ENCODE data around the gene EIF1B. TPM values are rescaled to one million over a fixed set of nuclear protein-coding genes. Genes with fewer than 3 reads are reported as not detected.

Gene EIF1B
- total RNA-seq, 4 donors from 2014 or later, result 18.5 to 68.7 (median 30.7) TPM

- no peaks in the 10 kb centered on the region for H3K27me3 ChIP-seq
- no peak for DNase-seq
- no peaks in the 10 kb centered on the region for H3K4me1 ChIP-seq
- no peak for TF ChIP-seq CTCF (IDR thresholded peaks at IDR 0.05)
- no peak for TF ChIP-seq POLR2A (IDR thresholded peaks at IDR 0.05)
- H3K4me3 ChIP-seq, result no peak overlapping the region
- no peak overlapping the region for H3K27ac ChIP-seq
- intact Hi-C loops (cut with DNase I; ENCODE audit: low total_unique reads), result no loop called here
- no peaks in the 10 kb centered on the region for H3K36me3 ChIP-seq
- no peaks in the 10 kb centered on the region for H3K9me3 ChIP-seq
These were observed 9.7 kb upstream of the EIF1B start for GRCh38 chr3:40299721-40300335.

- Histone ChIP-seq H3K27ac (no peak overlapping the region), H3K9me3 (no peaks in the 10 kb centered on the region), H3K4me1 (no peaks in the 10 kb centered on the region), H3K36me3 (no peaks in the 10 kb centered on the region), H3K4me3 (no peak overlapping the region), H3K27me3 (no peaks in the 10 kb centered on the region)
- TF ChIP-seq CTCF (IDR thresholded peaks at IDR 0.05), result no peak
- TF ChIP-seq POLR2A (IDR thresholded peaks at IDR 0.05), result no peak
- DNase-seq, result no peak
- intact Hi-C loops (cut with DNase I; ENCODE audit: low total_unique reads), result no loop called here
These were observed 6.7 kb upstream of the EIF1B start for GRCh38 chr3:40302784-40303183.

GRCh38 chr3:40304352-40304751, 5.2 kb upstream of the EIF1B start:
- intact Hi-C loops (cut with DNase I; ENCODE audit: low total_unique reads), result no loop called here
- no peak for TF ChIP-seq POLR2A (IDR thresholded peaks at IDR 0.05)
- no peak for TF ChIP-seq CTCF (IDR thresholded peaks at IDR 0.05)
- no peaks in the 10 kb centered on the region for H3K9me3 ChIP-seq

GRCh38 chr3:40306336-40306735, 3.2 kb upstream of the EIF1B start:
- H3K36me3 ChIP-seq, result no peaks in the 10 kb centered on the region
- intact Hi-C loops (cut with DNase I; ENCODE audit: low total_unique reads), result no loop called here
- TF ChIP-seq POLR2A (IDR thresholded peaks at IDR 0.05) (no peak), CTCF (IDR thresholded peaks at IDR 0.05) (no peak)

More at GRCh38 chr3:40304352-40304751, 5.2 kb upstream of the EIF1B start:
- H3K36me3 ChIP-seq, result no peaks in the 10 kb centered on the region
- no peaks in the 10 kb centered on the region for H3K4me1 ChIP-seq
- H3K4me3 ChIP-seq, result no peak overlapping the region
- DNase-seq, result no peak
- H3K27ac ChIP-seq, result no peak overlapping the region
- H3K27me3 ChIP-seq, result no peaks in the 10 kb centered on the region

GRCh38 chr3:40307176-40307575, 2.3 kb upstream of the EIF1B start:
- Histone ChIP-seq H3K36me3 (no peaks in the 10 kb centered on the region), H3K4me1 (no peaks in the 10 kb centered on the region), H3K4me3 (no peak overlapping the region), H3K9me3 (no peaks in the 10 kb centered on the region), H3K27ac (no peak overlapping the region), H3K27me3 (no peaks in the 10 kb centered on the region)
- TF ChIP-seq CTCF (IDR thresholded peaks at IDR 0.05) (no peak), POLR2A (IDR thresholded peaks at IDR 0.05) (no peak)
- DNase-seq, result no peak
- intact Hi-C loops (cut with DNase I; ENCODE audit: low total_unique reads), result no loop called here

More at GRCh38 chr3:40306336-40306735, 3.2 kb upstream of the EIF1B start:
- Histone ChIP-seq H3K27ac (no peak overlapping the region), H3K4me1 (no peaks in the 10 kb centered on the region), H3K4me3 (no peak overlapping the region), H3K27me3 (no peaks in the 10 kb centered on the region), H3K9me3 (no peaks in the 10 kb centered on the region)
- DNase-seq, result no peak
